ENCODE results near the gene SGO2.
"Not testable (repeated sequence)": the region's sequence is repeated elsewhere in the genome, so short reads cannot be mapped to it uniquely, and the experiment has no call there.

DNA sequence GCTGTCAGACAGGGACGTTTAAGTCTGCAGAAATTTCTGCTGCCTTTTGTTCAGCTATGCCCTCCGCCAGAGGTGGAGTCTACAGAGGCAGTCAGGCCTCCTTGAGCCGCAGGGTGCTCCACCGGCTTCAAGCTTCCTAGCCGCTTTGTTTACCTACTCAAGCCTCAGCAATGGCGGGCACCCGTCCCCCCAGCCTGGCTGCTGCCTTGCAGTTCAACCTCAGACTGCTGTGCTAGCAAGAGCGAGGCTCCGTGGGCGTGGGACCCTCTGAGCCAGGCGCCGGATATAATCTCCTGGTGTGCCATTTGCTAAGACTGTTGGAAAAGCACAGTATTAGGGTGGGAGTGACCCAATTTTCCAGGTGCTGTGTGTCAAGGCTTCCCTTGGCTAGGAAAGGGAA, 40.6 kb downstream of the SGO2 start:
- TF ChIP-seq FOS (IDR thresholded peaks at IDR 0.05; ENCODE audit: extremely low read depth, insufficient read length); CHD4 (IDR thresholded peaks at IDR 0.05; ENCODE audit: insufficient read depth, insufficient replicate concordance, low read depth, low read length, poor library complexity, severe bottlenecking); SP1 (CRISPR knock-in tag; IDR thresholded peaks at IDR 0.05); TAF1 (IDR thresholded peaks at IDR 0.05; ENCODE audit: control insufficient read depth, extremely low read depth, insufficient read depth, low read length, severe bottlenecking); ZSCAN32 (CRISPR knock-in tag; IDR thresholded peaks at IDR 0.05); FOXM1 (IDR thresholded peaks at IDR 0.05; ENCODE audit: low read depth); FOXM1 (CRISPR knock-in tag; IDR thresholded peaks at IDR 0.05; ENCODE audit: low read depth); ZKSCAN1 (IDR thresholded peaks at IDR 0.05; ENCODE audit: low read depth, low read length); BMI1 (IDR thresholded peaks at IDR 0.05; ENCODE audit: low read length): not testable (repeated sequence)
- TF ChIP-seq, protein P1, sequence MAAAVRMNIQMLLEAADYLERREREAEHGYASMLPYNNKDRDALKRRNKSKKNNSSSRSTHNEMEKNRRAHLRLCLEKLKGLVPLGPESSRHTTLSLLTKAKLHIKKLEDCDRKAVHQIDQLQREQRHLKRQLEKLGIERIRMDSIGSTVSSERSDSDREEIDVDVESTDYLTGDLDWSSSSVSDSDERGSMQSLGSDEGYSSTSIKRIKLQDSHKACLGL (CRISPR knock-in tag; IDR thresholded peaks at IDR 0.05; ENCODE audit: borderline replicate concordance, poor library complexity, severe bottlenecking): not testable (repeated sequence)
- TF ChIP-seq, protein P2, sequence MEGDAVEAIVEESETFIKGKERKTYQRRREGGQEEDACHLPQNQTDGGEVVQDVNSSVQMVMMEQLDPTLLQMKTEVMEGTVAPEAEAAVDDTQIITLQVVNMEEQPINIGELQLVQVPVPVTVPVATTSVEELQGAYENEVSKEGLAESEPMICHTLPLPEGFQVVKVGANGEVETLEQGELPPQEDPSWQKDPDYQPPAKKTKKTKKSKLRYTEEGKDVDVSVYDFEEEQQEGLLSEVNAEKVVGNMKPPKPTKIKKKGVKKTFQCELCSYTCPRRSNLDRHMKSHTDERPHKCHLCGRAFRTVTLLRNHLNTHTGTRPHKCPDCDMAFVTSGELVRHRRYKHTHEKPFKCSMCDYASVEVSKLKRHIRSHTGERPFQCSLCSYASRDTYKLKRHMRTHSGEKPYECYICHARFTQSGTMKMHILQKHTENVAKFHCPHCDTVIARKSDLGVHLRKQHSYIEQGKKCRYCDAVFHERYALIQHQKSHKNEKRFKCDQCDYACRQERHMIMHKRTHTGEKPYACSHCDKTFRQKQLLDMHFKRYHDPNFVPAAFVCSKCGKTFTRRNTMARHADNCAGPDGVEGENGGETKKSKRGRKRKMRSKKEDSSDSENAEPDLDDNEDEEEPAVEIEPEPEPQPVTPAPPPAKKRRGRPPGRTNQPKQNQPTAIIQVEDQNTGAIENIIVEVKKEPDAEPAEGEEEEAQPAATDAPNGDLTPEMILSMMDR (IDR thresholded peaks at IDR 0.05 in 2 of 3, conservative IDR thresholded peaks at IDR 0.05 in 1 of 3; ENCODE audit: insufficient read depth in 2 of 3, low read depth in 1 of 3, low read length in 3 of 3): not testable (repeated sequence)

All from K562 (cell line).